ENCODE results near the gene GRID1.

Gene GRID1

DNA sequence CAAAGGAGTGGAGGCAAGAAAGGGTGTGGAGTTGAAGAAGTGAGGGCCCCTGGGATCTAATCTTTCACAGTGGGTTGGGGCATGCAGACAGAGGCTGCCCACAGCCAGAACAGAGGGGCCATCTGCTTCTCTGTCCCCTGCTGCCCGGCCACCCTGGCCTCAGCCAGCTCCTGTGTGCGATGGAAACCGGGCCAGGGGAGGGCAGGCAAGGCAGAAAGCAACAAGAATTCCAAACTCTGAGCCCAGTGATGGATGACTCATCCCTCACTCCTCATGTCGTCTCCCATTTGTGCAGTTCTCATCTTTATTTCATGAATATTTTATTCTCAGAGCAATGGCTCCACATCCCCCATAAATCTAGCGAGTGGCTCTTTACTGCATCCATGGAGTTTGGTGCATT lies 757.1 kb downstream of the GRID1 start:
- DNase-seq = no peak
- no peaks in the 10 kb centered on the region for H3K27me3 ChIP-seq (replicated peaks; ENCODE audit: insufficient read depth, low read length)

DNA sequence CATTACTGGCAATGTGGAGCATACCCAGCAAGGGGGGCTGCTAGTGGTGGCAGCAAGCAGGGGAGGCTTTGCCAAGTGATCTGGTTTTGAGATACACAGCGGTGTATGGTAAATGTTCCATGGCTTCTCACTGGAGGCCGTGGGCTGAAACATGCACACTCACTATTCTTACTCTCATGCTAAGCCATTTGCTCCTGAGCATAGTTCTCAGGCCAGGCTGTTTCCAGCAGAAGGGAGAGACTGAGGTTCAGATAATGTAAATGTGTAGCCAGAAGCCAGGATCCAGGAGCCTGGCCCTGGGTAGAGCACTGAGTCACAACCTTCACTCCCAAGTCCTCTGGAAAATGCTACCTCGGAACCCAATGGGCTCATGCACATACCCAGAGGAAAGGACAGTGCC lies 757.9 kb downstream of the GRID1 start:
- Histone ChIP-seq H4K20me1 (ENCODE audit: insufficient read depth, low read length) (no peaks in the 10 kb centered on the region), H3F3A (ENCODE audit: insufficient read depth, low read length) (peaks cover 10% of the 10 kb centered on the region; the same call in 1 of the 2 replicates), H2AFZ (ENCODE audit: low read length) (no peak overlapping the region), H3K36me3 (replicated peaks; ENCODE audit: insufficient read depth, low read length) (no peaks in the 10 kb centered on the region), H3K4me1 (ENCODE audit: low read length) (peaks cover 18% of the 10 kb centered on the region), H3K9ac (ENCODE audit: low read length) (no peak overlapping the region), H3K4me3 (ENCODE audit: low read length) (no peak overlapping the region), H3K9me2 (replicated peaks; ENCODE audit: insufficient read depth, low read length) (no peaks in the 10 kb centered on the region), H3K79me2 (ENCODE audit: low read length) (no peaks in the 10 kb centered on the region), H3K27ac (ENCODE audit: low read length) (no peak overlapping the region), H3K9me3 (replicated peaks; ENCODE audit: insufficient read depth, low read length) (no peaks in the 10 kb centered on the region), H3K4me2 (ENCODE audit: low read depth, low read length) (no peak overlapping the region), H3K27me3 (replicated peaks; ENCODE audit: insufficient read depth, low read length) (no peaks in the 10 kb centered on the region)
- TF ChIP-seq, protein P1, sequence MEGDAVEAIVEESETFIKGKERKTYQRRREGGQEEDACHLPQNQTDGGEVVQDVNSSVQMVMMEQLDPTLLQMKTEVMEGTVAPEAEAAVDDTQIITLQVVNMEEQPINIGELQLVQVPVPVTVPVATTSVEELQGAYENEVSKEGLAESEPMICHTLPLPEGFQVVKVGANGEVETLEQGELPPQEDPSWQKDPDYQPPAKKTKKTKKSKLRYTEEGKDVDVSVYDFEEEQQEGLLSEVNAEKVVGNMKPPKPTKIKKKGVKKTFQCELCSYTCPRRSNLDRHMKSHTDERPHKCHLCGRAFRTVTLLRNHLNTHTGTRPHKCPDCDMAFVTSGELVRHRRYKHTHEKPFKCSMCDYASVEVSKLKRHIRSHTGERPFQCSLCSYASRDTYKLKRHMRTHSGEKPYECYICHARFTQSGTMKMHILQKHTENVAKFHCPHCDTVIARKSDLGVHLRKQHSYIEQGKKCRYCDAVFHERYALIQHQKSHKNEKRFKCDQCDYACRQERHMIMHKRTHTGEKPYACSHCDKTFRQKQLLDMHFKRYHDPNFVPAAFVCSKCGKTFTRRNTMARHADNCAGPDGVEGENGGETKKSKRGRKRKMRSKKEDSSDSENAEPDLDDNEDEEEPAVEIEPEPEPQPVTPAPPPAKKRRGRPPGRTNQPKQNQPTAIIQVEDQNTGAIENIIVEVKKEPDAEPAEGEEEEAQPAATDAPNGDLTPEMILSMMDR (IDR thresholded peaks at IDR 0.05; ENCODE audit: low read length) = no peak
- no peak for TF ChIP-seq EZH2 (optimal IDR thresholded peaks at IDR 0.05; ENCODE audit: low read depth, low read length)
- no peak for TF ChIP-seq EZH2phosphoT487 (IDR thresholded peaks at IDR 0.05; ENCODE audit: low read length)
- no peak for DNase-seq

More for the DNA sequence above, 757.1 kb downstream of the GRID1 start:
- Histone ChIP-seq H3K4me3 (ENCODE audit: low read length) (no peak overlapping the region), H2AFZ (ENCODE audit: low read length) (no peak overlapping the region), H3K36me3 (replicated peaks; ENCODE audit: insufficient read depth, low read length) (no peaks in the 10 kb centered on the region), H4K20me1 (ENCODE audit: insufficient read depth, low read length) (no peaks in the 10 kb centered on the region), H3K27ac (ENCODE audit: low read length) (no peak overlapping the region), H3K4me2 (ENCODE audit: low read depth, low read length) (no peak overlapping the region), H3K9ac (ENCODE audit: low read length) (no peak overlapping the region), H3K79me2 (ENCODE audit: low read length) (no peaks in the 10 kb centered on the region), H3F3A (ENCODE audit: insufficient read depth, low read length) (peaks cover 10% of the 10 kb centered on the region; the same call in 1 of the 2 replicates), H3K9me2 (replicated peaks; ENCODE audit: insufficient read depth, low read length) (no peaks in the 10 kb centered on the region), H3K4me1 (ENCODE audit: low read length) (peaks cover 18% of the 10 kb centered on the region), H3K9me3 (replicated peaks; ENCODE audit: insufficient read depth, low read length) (no peaks in the 10 kb centered on the region)
- TF ChIP-seq EZH2 (optimal IDR thresholded peaks at IDR 0.05; ENCODE audit: low read depth, low read length) (no peak), EZH2phosphoT487 (IDR thresholded peaks at IDR 0.05; ENCODE audit: low read length) (no peak)
- TF ChIP-seq, protein P1 (IDR thresholded peaks at IDR 0.05; ENCODE audit: low read length) = no peak

DNA sequence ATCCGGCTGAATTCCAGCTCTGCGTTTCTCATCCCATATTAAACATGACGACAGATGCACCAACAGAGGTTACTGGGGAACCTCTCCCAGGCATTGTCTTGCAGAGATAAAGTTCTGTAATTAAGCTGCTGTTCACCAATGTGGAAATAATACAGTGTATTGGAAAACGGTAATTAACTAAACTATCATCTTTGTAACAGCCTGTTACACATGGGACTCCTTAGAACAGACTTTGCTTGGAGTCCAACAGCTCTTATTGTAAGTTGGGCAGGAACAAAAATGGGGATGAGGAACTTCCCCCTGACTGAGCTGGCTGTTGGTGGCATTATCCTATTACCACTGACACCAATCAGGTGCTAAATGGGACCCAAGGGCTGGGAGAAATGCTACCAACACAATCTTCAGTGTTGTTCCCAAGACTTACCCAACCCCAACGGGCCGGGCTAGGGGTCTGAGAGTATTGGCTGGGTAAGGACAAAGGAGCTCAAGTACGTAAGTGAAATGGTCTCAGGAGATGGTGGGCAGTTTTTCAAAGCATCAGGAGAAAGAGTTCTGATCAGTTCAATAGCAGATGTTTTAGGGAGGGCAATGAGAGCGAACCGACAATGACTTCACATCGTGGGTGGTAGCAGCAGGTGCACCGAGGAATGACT lies 759.4 kb downstream of the GRID1 start:
- Histone ChIP-seq H3F3A (ENCODE audit: insufficient read depth, low read length) (peaks cover 5% of the 10 kb centered on the region; the same call in 1 of the 2 replicates), H3K27ac (ENCODE audit: low read length) (no peak overlapping the region), H2AFZ (ENCODE audit: low read length) (no peak overlapping the region), H3K9me2 (replicated peaks; ENCODE audit: insufficient read depth, low read length) (no peaks in the 10 kb centered on the region), H3K9me3 (replicated peaks; ENCODE audit: insufficient read depth, low read length) (no peaks in the 10 kb centered on the region), H3K4me3 (ENCODE audit: low read length) (no peak overlapping the region), H3K79me2 (ENCODE audit: low read length) (no peaks in the 10 kb centered on the region), H3K4me1 (ENCODE audit: low read length) (peaks cover 7% of the 10 kb centered on the region), H3K36me3 (replicated peaks; ENCODE audit: insufficient read depth, low read length) (no peaks in the 10 kb centered on the region), H3K4me2 (ENCODE audit: low read depth, low read length) (no peak overlapping the region), H4K20me1 (ENCODE audit: insufficient read depth, low read length) (no peaks in the 10 kb centered on the region), H3K9ac (ENCODE audit: low read length) (no peak overlapping the region), H3K27me3 (replicated peaks; ENCODE audit: insufficient read depth, low read length) (no peaks in the 10 kb centered on the region)
- TF ChIP-seq EZH2 (optimal IDR thresholded peaks at IDR 0.05; ENCODE audit: low read depth, low read length) = no peak
- no peak for TF ChIP-seq EZH2phosphoT487 (IDR thresholded peaks at IDR 0.05; ENCODE audit: low read length)
- TF ChIP-seq, protein P1 (IDR thresholded peaks at IDR 0.05; ENCODE audit: low read length) = no peak
- no peak for DNase-seq
